HG02798 (cell line): ENCODE measurements around the gene TMEM266.

Experiments
- ATAC-seq: cut with Tn5 transposase; IDR thresholded peaks from one replicate; pipeline ENCODE4 v1.9.1; 2021; ENCODE audit warnings: mild to moderate bottlenecking; ENCODE audit not compliant: unreplicated experiment, poor library complexity

Gene TMEM266

DNA sequence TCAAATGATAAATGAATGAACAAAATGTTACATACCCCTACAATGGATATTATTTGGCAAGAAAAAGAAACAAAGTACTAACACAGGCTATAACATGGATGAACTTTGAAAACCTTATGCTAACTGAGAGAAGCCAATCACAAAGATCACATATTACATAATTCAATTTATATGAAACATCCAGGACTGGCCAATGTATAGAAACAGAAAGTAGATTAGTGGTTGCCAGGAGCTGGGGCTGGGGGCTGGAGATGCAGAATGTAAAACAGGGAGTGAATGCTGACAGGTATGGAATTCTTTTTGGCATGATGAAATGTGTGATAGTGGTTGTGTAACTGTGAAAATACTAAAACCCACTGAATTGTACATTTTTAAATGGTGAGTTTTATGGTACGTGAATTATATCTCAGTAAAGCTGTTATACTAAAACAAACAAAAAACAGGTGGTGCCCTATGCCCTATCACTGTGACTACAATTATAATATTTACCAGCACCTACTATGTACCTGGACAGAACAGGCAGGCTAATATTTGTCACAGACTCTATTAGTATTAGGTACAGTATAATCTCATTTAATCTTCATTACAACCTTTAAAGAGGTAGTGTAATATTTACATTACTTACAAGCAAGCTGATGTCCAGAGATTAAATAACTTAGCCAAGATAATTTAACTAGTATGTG, 161.4 kb downstream of the TMEM266 start:
- ATAC-seq = no peak

DNA sequence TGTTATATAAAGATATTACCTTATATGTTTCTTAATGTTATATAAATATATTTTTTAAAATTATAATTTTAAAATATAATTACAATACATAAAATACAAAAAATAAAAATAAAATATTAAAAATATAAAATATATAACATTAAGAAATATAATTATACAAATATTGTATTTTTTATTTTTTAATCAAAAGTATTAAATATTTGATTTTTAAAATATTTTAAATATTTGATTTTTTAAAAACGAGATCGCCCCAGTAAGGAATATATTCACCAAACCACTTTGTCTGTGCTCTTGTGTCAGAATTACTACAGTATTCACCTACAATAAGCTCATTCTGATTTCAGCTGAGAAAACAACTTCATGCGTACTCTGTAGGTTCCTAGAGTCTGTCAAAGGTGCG, 162.4 kb downstream of the TMEM266 start:
- ATAC-seq = no peak

DNA sequence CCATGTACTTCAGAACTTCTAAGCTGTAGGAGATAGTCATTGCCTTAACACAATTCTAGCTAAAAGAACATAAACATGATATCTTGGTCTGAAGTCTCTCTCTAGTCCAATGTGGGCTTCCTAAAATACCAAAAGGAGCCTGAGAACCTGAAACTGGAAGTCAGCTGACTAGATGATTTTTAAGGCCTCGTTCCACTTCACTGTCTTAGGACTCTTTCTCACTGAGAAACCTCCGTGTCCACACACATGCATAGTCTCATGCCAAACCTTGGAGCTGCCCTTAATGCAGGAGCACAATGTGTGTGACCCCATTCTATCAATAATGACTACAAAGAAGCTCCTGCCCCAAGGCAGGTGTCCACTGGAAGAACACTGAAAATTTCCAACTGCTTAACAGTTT, 163.7 kb downstream of the TMEM266 start:
- ATAC-seq = no peak

DNA sequence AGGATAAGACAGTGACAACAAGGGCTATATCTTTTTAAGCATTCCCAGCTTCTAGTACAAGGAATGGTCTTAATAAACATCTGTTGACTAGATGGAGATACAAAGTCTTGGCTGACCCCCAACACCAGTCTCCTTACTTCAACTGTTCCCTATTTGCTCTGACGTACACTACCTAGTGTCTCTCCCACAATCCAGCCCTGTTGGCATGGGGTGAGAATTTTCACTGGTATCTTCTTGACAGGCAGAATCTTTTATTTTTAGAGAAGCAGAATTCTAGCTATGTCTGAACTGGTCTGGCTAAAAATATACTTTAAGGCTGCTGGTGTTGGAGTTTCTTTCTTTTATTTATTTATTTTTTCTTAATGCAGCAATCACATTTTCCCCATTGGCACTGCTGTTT, 169.5 kb downstream of the TMEM266 start:
- ATAC-seq = no peak

DNA sequence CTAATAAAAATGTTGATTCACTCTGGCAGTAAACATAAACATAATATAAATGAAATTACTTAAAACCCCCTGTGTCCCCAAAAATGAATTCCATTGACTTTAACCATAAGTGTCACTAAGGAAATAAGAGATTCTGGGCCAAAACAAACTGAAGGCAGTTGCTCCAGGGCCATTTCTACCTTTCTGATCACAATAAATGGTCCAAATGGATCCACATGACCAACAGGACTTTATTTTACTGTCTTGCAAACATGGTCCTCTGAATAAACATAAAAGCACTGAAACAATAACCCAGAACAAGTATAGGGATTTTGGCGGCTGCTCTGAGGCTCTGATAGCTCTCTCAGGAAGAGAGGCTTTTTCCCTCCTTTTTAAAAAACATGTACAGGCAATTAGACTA, 174.1 kb downstream of the TMEM266 start:
- ATAC-seq = no peak

DNA sequence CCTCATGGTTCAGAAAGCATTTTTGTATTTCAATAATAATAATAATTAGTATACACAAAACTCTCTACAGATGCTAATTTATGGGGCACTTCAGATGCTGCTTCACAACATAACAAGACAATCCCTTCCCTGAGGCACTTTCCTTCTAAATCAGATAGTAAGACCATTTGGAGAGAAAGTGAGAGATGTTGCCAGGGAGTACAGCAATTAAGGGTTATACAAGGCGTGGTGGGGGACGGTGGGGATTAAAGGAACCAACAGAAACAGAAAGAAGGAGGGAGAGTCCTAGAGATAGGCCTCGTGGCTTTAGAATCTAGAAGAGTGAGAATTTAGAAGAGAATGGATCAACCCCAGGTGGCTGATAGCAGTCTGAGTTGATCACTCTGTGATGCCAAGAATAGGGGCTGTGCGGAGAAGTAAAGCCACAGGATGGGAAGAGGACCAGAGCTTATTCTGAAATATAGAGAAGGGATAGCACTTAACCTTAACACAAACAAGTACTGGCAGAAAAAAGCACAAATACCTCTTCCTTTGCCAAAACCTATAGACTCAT, 174.6 kb downstream of the TMEM266 start:
- no peak for ATAC-seq

DNA sequence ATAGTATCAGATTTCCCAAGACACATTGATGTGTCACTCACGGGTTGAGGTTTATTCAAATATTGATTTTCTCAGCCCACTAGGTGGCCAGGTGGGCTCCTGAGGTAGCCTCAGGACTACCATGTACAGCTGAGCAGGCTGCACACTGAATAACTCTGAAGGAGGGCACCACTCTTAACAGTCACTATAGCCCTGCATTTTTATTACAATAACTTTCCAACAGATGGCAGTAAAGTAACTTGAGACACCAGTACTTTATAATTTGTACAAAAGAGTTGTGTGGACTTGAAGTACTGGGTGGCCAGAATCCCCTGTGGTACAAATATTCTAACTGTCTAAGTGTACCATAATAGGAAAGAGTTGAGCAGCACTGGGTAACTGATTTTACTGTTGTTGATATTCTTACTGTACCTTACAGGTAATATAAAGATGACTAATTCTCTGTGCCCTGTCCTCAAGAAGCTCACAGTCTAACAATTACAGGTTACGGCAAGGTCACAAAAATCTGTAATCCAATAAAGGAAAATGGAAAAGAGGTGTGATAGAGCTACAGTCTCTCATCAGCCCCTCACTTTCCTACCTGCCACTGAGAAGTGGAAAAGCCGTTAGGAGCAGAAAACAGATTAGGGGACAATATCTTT, 175.5 kb downstream of the TMEM266 start:
- ATAC-seq = no peak

DNA sequence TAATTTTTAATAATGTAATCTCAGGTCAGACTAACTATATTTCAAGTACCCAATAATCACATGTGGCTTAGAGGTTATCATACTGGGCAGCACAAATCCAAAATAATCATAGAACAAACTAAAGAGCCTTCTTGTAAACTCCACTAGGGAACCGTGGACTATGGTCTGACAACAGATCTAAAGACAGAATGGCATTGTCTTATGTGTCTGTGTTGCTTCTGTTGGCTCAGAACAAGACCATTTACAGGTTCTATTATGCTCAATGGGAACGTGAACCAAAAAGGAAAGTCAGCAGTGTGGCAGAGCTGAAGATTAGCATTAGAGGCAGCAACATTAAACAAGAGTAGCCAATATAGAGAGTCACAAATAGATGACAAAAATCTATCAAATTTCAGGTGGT, 176.6 kb downstream of the TMEM266 start:
- ATAC-seq = no peak

DNA sequence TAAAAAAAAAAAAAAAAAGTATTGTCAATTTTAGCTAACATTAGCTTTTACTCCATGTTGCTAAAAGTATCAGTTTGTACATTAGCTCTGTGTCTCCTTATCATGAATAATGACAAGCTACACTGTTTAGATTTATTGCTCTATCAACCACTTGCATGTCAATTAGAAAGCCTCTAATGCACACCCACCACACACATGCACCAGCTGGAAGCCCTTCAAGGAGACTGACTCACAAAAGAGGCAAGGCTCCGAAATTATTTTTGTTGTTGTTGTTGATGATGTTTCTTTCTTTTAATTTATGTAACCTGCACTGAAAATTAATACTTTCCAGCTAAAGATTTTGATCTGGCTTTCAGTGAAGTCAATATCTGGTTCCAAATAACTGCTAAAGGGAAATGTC, 180.0 kb downstream of the TMEM266 start:
- no peak for ATAC-seq

DNA sequence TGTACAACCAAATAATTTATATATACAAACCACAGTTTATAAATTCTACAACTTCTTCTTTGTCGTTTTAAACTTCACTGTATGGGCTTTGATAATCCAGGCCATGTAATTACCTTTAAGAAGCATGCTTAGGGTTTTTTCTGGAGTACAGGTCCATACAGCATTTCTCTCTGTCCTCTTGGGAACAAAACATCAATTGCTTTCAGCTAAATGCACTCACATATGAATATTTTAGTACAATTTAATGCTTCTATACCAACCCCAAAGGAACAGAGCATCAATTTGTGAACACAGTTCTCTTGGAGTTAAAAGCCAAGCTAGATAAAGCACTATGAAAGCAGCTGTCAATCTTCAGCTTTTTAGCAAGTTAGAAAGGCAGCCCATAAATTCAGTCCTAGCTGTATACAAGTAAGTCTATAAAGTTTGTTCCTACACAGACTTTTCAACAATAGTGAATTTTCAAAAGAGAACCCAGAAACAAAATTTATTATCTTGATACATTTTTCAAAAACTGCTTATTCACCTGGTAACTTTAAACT, 185.4 kb downstream of the TMEM266 start:
- ATAC-seq = no peak

DNA sequence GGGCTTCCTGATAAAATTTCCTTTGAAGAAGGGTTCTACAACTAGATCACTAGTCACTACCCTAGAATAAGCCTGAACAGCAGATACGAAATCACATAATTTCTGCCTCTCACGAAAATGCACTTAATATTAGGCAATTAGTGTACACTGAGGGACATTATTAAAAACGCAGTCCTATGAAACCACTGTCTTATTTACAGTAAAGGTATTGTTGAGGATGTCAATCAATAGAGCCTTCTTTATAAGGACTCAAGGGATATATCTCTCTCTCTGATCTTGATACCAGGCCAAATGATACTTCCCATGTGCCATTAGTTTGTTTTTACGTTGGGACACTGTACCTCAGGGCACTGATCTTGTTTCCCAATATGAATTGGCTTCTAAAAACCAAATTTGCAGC, 191.9 kb downstream of the TMEM266 start:
- ATAC-seq = no peak

DNA sequence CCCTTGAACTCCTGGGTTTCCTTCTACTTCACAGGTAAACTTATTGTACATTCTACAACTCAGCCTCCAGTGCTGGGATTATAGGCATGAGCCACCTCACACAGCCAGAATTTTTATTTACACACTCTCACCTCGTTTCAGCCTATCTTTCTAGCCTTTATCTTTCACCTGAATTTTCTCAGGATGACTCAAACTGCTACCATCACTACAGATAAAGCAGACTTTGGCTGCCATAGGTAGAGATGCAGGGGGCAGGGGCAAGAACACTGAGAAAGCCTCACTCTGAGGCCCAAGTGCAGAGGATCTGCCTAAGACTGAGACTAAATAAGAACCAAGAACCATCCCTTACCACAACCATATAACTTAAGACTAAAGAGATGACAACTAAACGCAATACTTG, 192.5 kb downstream of the TMEM266 start:
- no peak for ATAC-seq

DNA sequence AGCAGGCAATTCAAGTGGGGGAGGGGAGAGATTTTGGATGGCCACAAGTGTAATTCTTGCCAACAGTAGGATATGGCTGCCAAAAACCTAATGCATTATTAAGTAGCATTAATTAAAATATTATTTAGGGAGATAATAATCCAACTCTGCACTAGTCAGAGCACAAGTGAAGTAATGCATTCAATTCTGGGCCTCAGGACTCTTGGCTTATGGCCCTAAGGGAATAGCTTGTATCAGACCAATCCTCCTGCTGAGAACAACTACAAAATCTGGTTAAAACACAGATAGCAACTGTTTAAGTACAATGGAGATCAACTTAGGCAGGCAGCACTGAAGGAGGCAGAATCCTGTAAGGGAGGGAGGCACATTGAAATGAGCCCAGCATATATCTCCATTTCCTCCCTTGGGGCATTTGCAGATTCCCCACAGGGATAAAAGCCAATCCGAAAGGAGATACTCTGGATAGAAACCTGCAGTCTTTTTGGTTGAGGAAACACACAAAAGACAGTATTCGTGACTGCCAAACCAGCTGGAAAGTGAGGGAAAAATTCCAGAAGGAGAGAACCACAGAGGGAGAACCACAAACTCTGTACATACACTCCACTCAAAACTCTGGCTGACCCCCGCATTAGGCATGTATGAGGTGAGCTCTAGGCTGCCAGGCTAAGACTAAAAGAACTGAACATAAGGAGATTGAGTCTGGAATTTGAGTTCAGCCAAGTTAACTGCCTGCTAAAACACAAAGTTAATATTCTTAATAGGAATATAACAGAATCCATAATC, 194.1 kb downstream of the TMEM266 start:
- no peak for ATAC-seq
